Activated naive CD4-positive, alpha-beta T cell treated with anti-CD3 and anti-CD28 coated beads for 36 hours (primary cell): ENCODE measurements around the gene CCDC120. TPM values are rescaled to one million over a fixed set of nuclear protein-coding genes. Genes with fewer than 3 reads are reported as not detected.

Experiments used
- CTCF ChIA-PET: fragments of 350-600 bp; sonication (Branson Sonifier 250); formaldehyde crosslinking; loops from one replicate; lab custom pipeline; 2021; ENCODE audit warnings: antibody characterized with exemption; lab: Charles Lee
- DNase-seq: peaks from one replicate; pipeline ENCODE4 v3.0.0-alpha.2; 2020
- H3K27ac Mint-ChIP-seq: one replicate; pipeline ENCODE4 v1.8.0; 2021; ENCODE audit warnings: mild to moderate bottlenecking, mixed read lengths
- H3K27me3 Mint-ChIP-seq: one replicate; pipeline ENCODE4 v1.8.0; 2021; ENCODE audit warnings: low read depth, mixed read lengths
- H3K36me3 Mint-ChIP-seq: one replicate; pipeline ENCODE4 v1.8.0; 2021; ENCODE audit warnings: low read depth, mixed read lengths
- H3K4me1 Mint-ChIP-seq: one replicate; pipeline ENCODE4 v1.8.0; 2021; ENCODE audit warnings: low read depth, mixed read lengths
- H3K4me3 Mint-ChIP-seq: one replicate; pipeline ENCODE4 v1.8.0; 2021; ENCODE audit warnings: mild to moderate bottlenecking, moderate library complexity, mixed read lengths
- H3K9me3 Mint-ChIP-seq: one replicate; pipeline ENCODE4 v1.8.0; 2021; ENCODE audit warnings: mixed read lengths
- intact Hi-C: fragments of 100-400 bp; cut with micrococcal nuclease; formaldehyde crosslinking; loops from one replicate; pipeline ENCODE4 v1.15.1; 2023
- total RNA-seq, 2 experiments: library from RNA; stranded (reverse); gene quantifications; one replicate each; pipeline ENCODE4 v1.2.3, GENCODE V29; 2021

CCDC120 gene, protein sequence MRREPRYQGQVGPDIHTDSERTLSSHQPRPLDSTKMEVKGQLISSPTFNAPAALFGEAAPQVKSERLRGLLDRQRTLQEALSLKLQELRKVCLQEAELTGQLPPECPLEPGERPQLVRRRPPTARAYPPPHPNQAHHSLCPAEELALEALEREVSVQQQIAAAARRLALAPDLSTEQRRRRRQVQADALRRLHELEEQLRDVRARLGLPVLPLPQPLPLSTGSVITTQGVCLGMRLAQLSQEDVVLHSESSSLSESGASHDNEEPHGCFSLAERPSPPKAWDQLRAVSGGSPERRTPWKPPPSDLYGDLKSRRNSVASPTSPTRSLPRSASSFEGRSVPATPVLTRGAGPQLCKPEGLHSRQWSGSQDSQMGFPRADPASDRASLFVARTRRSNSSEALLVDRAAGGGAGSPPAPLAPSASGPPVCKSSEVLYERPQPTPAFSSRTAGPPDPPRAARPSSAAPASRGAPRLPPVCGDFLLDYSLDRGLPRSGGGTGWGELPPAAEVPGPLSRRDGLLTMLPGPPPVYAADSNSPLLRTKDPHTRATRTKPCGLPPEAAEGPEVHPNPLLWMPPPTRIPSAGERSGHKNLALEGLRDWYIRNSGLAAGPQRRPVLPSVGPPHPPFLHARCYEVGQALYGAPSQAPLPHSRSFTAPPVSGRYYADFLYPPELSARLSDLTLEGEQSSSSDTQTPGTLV
- total RNA-seq, result 1 to 10 TPM; 2.1 to 2.2 TPM

DNA sequence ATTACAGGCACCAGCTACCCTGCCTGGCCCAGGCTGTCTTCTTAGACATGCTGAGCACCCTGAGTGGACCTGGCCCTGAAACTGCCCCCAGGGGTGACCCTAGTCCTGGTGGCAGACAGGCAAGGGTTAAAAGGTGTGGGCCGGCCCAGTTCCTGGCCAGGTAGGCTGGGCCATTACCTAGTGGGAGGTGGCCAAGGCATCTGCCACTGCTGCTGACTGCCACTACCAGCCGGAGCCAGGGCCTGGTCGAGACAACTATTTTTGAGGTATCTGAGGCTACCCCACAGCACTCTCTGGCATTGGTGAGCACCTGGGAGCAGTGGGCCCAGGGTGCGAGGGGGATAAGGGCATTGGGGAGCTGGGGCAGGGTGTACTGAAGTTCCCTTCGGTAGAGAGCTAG is at the start of gene CCDC120:
Gene CCDC120, plus strand, starts transcription at position 206 of the 400 bp plus-strand sequence. CDS start 3,043 bp downstream, outside the sequence.
- DNase-seq, result no peak
- intact Hi-C loops, result no loop called here
- CTCF ChIA-PET, result no interaction called here
- Mint-ChIP-seq H3K27me3 (no peaks in the 10 kb centered on the region), H3K27ac (no peak within 1 kb of the TSS), H3K4me3 (no peak within 1 kb of the TSS), H3K36me3 (no peaks in the 10 kb centered on the region), H3K4me1 (peaks cover 23% of the 10 kb centered on the region), H3K9me3 (no peaks in the 10 kb centered on the region)

DNA sequence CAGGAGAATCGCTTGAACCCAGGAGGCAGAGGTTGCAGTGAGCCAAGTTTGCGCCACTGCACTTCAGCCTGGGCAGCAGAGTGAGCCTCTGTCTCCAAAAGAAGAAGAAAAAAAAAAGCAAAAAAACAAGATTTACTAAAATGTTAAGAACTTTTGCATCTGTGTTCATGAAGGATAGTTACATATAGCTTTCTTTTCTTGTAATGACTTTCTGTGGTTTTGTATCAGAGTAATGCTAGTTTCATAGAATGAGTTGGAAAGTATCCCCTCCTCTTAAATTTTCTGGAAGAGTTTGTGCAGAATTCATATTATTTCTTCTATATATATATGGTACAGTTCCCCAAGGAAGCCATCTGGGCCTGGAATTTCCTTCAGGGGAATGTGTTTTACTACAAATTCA is 39.7 kb upstream of the CCDC120 start:
- intact Hi-C loops, result no loop called here
- H3K4me1 Mint-ChIP-seq, result no peaks in the 10 kb centered on the region
- H3K27me3 Mint-ChIP-seq, result no peaks in the 10 kb centered on the region
- no peaks in the 10 kb centered on the region for H3K36me3 Mint-ChIP-seq
- CTCF ChIA-PET, result no interaction called here
- H3K9me3 Mint-ChIP-seq, result no peaks in the 10 kb centered on the region
- no peak for DNase-seq
- H3K27ac Mint-ChIP-seq, result no peak overlapping the region
- H3K4me3 Mint-ChIP-seq, result no peak overlapping the region

DNA sequence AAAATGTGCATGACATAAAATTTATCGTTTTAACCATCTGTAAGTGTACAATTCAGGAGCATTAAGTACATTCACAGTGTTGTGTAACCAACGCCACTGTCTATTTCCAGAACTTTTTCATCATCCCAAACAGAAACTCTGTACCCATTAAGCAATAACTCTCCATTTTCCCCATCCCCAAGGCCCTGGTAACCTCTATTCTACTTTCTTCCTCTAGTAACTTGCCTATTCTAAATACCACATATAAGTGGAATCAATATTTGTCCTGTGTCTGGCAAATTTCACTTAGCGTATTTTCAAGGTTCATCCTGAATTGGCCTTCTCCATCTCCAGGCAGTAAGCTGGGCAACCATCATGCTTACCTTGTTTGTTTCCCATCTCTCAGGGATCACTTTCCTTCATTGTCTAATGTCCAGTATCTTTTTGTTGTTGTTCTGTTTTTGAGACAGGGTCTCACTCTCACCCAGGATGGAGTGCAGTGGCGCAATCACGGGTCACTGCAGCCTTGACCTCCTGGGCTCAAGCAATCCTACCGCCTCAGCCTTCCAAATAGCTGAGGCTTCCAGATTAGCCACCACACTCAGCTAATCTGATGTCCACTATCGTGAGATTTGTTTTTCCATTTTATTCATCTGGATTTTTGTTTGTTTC is 39.1 kb upstream of the CCDC120 start:
- Mint-ChIP-seq H3K36me3 (no peaks in the 10 kb centered on the region), H3K4me1 (no peaks in the 10 kb centered on the region), H3K27ac (no peak overlapping the region), H3K27me3 (no peaks in the 10 kb centered on the region), H3K4me3 (no peak overlapping the region), H3K9me3 (no peaks in the 10 kb centered on the region)
- intact Hi-C loops, result no loop called here
- CTCF ChIA-PET, result no interaction called here
- DNase-seq, result no peak

DNA sequence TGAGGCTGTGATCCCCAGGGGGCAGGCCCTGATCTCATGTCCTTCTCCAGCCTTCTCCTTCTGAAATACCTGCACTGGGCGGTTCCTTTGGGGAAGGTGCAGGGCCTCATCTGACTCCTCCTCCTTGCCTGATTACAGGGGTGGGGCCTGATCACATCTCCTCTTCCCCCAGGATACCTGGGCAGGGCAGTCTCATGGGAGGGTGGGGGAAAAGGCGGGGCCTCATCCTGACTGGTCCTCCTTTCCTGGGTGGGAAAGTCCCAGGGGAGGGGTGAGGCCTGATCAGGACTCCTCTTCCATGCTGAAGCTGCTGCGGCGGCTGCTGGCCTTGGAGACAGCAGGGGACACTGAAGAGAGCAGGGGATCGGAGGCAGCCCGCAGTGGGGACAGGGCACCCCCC is 28.9 kb upstream of the CCDC120 start:
- peaks cover 13% of the 10 kb centered on the region for H3K36me3 Mint-ChIP-seq
- intact Hi-C loops, result no loop called here
- no peak for DNase-seq
- H3K9me3 Mint-ChIP-seq, result no peaks in the 10 kb centered on the region
- no peak overlapping the region for H3K27ac Mint-ChIP-seq
- no peak overlapping the region for H3K4me3 Mint-ChIP-seq
- CTCF ChIA-PET, result no interaction called here
- no peaks in the 10 kb centered on the region for H3K4me1 Mint-ChIP-seq
- no peaks in the 10 kb centered on the region for H3K27me3 Mint-ChIP-seq

DNA sequence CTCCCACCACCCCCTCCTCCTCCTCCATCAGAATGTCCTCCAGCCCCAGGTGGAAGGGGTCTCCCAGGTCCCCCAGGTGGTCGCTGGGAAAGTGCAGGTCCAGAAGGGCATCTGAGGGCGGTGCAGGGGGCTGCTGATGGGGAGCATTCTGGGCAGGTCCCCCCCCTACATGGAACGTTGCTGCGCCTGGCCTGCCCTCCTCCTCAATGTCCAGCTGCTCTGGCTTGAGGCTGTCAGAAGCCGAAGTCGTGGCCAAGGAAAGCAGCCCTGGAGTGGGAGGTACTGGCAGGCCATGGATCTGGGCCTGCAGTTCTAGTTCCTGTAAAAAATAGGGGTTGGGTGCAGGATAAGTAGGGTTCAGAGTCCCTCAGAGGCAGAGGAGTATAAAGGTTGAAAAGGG is 28.5 kb upstream of the CCDC120 start:
- Mint-ChIP-seq H3K27me3 (no peaks in the 10 kb centered on the region), H3K27ac (no peak overlapping the region), H3K4me1 (no peaks in the 10 kb centered on the region), H3K36me3 (peaks cover 13% of the 10 kb centered on the region), H3K4me3 (no peak overlapping the region), H3K9me3 (no peaks in the 10 kb centered on the region)
- DNase-seq, result no peak
- intact Hi-C loops, result no loop called here
- CTCF ChIA-PET, result no interaction called here

DNA sequence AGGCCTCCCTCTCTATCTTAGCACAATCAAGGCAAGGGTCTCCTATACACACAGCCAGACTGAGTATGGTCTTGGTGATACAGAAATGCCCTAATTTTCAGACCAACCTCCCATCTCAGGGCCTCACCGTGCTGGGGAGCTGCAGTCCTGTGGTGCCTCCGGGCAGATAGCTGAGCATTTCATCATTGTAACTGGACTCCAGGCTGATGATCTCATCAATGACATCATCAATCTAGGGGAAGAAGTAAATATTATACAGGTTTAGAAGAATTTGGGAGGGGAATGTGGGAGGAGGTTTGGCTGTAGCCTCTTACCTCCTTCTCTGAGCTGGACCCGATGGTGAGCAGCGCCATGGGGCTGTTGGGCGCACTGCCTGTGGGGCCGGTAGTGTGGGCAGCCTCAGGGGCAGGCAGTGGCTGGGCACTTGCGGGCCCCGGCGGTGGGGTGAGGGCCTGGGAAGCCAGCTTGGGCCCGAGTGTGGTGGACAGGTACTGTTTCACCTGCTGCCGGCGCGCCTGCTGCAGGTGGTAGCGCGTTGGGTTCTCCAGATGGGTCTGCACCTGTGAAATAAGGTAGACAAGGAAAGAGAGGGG is 20.8 kb upstream of the CCDC120 start:
- Mint-ChIP-seq H3K36me3 (peaks cover 23% of the 10 kb centered on the region), H3K27me3 (no peaks in the 10 kb centered on the region), H3K4me1 (peaks cover 28% of the 10 kb centered on the region), H3K9me3 (no peaks in the 10 kb centered on the region), H3K27ac (peak overlapping the region; percentile 50), H3K4me3 (no peak overlapping the region)
- DNase-seq, result no peak
- CTCF ChIA-PET, result interaction anchor here (1.0 kb wide), 1 partner anchor 145 kb away, joined by 3 read pairs; no protein-coding TSS in a partner anchor
- intact Hi-C loops, result no loop called here

DNA sequence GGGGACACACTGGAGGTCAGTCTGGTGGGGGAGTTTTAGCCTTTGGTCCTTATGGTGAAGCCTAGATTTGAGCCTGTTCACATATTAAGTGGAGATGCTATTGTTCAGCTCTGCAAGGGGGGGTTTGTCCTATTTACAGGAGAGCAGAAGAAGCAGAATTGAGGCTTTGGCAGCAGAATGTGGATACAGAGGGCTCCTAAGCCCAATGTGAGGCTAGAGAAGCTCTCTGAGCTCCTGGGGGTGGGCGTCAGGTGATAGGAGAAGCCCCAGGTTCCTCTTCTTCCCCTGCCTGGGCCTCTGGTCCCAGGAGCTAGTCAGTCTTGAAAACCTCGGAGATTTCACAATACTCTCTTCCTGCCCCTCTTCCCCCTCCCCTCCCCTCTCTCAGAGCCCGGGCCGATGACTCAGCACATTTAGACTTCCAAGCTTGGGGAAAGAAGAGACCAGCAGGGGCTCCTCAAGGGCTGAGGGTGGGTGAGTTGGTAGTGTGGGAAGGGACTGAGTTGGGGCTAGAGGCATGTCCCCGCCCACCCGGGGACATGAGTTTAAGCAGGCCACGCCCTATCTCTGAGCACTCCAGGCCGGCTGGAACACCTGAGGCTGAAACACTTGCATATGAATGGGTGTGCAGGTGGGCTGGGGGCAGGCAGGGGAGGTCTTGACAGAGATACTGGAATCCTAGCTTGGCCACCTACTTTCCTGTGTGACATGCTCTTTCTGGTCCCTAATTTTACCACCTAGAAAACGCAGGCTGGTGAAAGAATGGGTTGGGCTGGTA is 19.0 kb upstream of the CCDC120 start:
- H3K4me1 Mint-ChIP-seq, result peaks cover 28% of the 10 kb centered on the region
- peak overlapping the region; percentile 68 for H3K27ac Mint-ChIP-seq
- CTCF ChIA-PET, result interaction anchor here (0.5 kb wide), 1 partner anchor 26 kb away, joined by 3 read pairs; no protein-coding TSS in a partner anchor
- H3K27me3 Mint-ChIP-seq, result no peaks in the 10 kb centered on the region
- H3K9me3 Mint-ChIP-seq, result no peaks in the 10 kb centered on the region
- peak overlapping the region; percentile 57 for H3K4me3 Mint-ChIP-seq
- peaks cover 14% of the 10 kb centered on the region for H3K36me3 Mint-ChIP-seq
- intact Hi-C loops, result loop anchor here (5.0 to 10.0 kb wide), 3 partner anchors 133 to 365 kb away; partner anchors contain the start of genes PLP2 and SUV39H1
- DNase-seq, result peak; percentile 77

DNA sequence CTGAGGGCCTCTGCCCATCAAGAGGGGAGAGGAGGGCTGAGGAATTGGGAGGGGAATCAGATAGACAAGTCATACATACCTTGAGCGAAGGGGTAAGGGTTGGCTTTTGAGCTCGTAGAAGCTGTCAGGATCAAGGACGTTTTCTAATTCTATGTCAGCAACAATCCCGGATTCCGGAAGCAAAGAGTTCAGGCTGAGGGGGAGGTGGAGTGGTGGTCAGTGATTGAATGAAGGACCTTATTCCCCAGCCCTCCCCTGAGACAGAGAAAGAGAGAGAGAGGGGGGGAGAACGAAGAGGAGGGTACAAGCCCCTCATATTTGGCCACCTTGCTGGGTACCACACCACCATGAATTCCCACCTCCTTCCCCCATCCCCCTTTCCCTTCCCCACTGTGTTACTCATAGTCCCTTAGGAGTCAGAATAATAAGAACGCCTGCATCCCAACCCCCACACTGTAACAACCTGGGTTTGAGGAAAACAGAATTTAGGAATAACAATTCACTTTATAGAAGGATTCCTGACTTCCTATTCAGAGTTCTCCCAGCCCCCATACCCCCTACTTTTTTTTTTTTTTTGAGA is 18.3 kb upstream of the CCDC120 start:
- CTCF ChIA-PET, result interaction anchor here (0.5 kb wide), 1 partner anchor 27 kb away, joined by 3 read pairs; no protein-coding TSS in a partner anchor
- H3K27me3 Mint-ChIP-seq, result no peaks in the 10 kb centered on the region
- H3K4me1 Mint-ChIP-seq, result peaks cover 28% of the 10 kb centered on the region
- H3K9me3 Mint-ChIP-seq, result no peaks in the 10 kb centered on the region
- H3K4me3 Mint-ChIP-seq, result peak overlapping the region; percentile 93
- peak overlapping the region; percentile 68 for H3K27ac Mint-ChIP-seq
- H3K36me3 Mint-ChIP-seq, result peaks cover 14% of the 10 kb centered on the region
- intact Hi-C loops, result loop anchor here (5.0 to 10.0 kb wide), 3 partner anchors 132 to 366 kb away; partner anchors contain the start of genes PLP2 and SUV39H1
- no peak for DNase-seq

DNA sequence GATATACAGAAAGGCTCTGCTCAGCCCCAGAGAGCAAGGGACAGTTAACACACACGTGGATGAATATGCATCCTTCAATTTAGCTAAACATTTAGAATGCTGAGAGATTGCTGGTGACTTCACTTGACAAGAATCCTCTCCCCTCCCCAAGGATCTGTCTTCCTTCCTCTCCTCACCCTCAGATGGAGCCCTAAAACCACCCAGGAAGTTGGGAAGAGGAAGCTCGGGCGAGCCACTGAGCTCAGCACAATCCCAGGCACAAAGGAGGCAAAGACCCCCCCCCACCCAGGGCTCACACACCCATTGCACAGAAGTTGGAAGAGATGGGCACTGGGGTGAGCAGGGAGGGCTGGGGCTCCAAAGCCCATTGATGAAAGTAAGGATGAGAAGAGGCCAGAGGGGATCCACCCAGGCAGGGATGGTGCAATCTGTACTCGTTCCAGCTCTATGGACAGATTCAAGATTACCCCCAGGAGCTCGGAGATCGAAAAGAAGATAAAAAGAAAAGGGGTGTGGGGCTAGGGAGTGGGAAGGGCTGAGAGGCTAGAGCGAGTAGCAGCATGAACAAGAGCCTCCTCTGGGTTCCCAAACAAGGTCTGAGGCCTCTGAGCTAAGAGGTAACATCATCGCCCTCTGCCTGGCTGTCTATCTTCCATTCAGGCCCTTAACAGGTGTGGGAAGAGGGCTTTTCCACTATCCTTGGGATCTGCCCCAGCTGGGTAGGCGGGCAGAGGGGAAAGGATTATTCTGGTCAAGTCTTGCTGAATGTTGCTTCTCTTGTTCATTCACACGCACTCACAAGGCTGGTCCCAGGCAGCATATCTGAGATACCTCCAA is 16.8 kb upstream of the CCDC120 start:
- H3K27me3 Mint-ChIP-seq, result no peaks in the 10 kb centered on the region
- peak overlapping the region; percentile 93 for H3K4me3 Mint-ChIP-seq
- DNase-seq, result peak; percentile 32
- H3K36me3 Mint-ChIP-seq, result peaks cover 14% of the 10 kb centered on the region
- peaks cover 28% of the 10 kb centered on the region for H3K4me1 Mint-ChIP-seq
- no peaks in the 10 kb centered on the region for H3K9me3 Mint-ChIP-seq
- CTCF ChIA-PET, result interaction anchor here (0.8 kb wide), 1 partner anchor 95 kb away, joined by 3 read pairs; no protein-coding TSS in a partner anchor
- intact Hi-C loops, result loop anchor here (2.0 to 10.0 kb wide), 5 partner anchors 59 to 367 kb away; partner anchors contain the start of genes PLP2, PQBP1, SUV39H1 and TIMM17B
- H3K27ac Mint-ChIP-seq, result peak overlapping the region; percentile 94

DNA sequence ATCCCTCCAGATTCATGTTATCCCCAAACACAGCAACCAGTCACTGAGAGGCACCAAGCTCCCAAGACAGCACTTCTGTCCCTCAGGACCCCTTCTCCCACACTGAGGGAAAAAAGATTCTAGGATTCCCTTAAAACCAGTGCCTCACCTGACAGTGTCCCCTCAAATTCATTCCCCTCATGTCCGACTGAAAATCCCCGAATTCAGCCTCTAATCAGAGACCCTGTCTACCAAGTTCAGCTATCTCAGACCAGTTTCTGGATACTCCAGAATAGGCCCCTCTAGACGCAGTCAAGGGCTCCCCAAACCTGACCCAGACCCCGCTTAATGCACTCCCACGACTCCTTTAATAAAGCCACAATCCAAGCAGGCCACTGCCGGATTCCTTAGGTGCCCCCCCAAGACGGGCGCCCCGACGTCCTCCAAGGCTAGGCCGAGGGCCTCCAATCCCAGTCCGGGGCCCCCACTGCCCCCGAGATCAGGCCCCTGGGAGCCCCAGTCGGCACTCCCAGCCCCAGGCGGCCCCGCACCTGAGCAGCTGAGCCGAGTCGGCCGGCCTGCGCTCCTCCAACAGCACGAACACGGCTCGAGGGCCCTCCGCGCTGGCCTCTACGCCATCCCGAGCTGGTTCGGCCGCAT is 16.1 kb upstream of the CCDC120 start:
- Mint-ChIP-seq H3K4me1 (peaks cover 28% of the 10 kb centered on the region), H3K27me3 (no peaks in the 10 kb centered on the region), H3K27ac (peak overlapping the region; percentile 94), H3K4me3 (peak overlapping the region; percentile 93), H3K9me3 (no peaks in the 10 kb centered on the region), H3K36me3 (peaks cover 12% of the 10 kb centered on the region)
- no peak for DNase-seq
- CTCF ChIA-PET, result interaction anchor here (0.8 to 1.5 kb wide), 3 partner anchors 96 to 151 kb away, joined by 3 to 6 read pairs (median 4); no protein-coding TSS in a partner anchor
- intact Hi-C loops, result loop anchor here (1.0 to 10.0 kb wide), 17 partner anchors 32 to 411 kb away; partner anchors contain the start of genes GPKOW, GRIPAP1, PIM2 and PLP2
